GF-D8 (cell line): Measurements from ENCODE around the gene DOCK2.

Experiments
- DNase-seq: peaks from one replicate; lab custom pipeline; 2025; lab: John Stamatoyannopoulos, UW

The DOCK2 gene

DNA sequence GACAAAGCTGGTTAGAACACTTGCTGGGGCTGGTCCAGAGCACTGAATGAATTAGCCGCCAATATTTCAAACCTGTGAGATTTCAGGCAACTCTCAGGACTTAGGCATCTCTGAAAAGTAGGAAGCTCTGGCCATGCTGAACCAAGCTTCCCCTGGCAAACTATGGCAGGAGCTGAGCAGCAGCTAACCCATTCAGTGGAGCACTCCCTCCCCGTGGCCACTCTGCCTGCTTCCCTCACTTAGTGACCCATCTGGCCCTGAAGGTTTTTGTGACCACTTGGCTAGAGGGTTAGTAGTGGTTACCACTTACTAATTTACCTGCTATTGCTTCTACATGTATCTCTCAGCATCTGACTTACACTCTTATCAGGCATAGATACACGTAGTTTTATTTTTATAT, 494.2 kb downstream of the DOCK2 start:
- DNase-seq: no peak

GRCh38 chr5:170132269-170132975, 495.3 kb downstream of the DOCK2 start:
- no peak for DNase-seq
